Adrenal gland (tissue), 12 donors: Measurements from ENCODE around the gene SLC8A2. TPM values are rescaled to one million over a fixed set of nuclear protein-coding genes. Genes with fewer than 3 reads are reported as not detected.

ENCODE experiments used
- DNase-seq, 7 donors: peaks; one replicate each; pipeline ENCODE4 v3.0.0-alpha.2; 2019 to 2020
- H3K27ac ChIP-seq, 5 donors: fragments of 200-600 bp; sonication (generic) in 4 of 5; 1 replicate in 3 of 5; 2 replicates in 2 of 5; pipeline versions ENCODE4 v1.5.1 to v1.8.0; 2016 to 2020; ENCODE audit warnings: mild to moderate bottlenecking in 1 of 5
- H3K27me3 ChIP-seq: fragments of 200-600 bp; 2 replicates; pipeline ENCODE4 v1.8.0; 2021
- H3K36me3 ChIP-seq, 2 donors: fragments of 200-600 bp; replicated peaks in 1 of 2; 1 replicate in 1 of 2; 2 replicates in 1 of 2; pipeline versions ENCODE4 v1.5.1 to v1.8.0; 2018 to 2022
- H3K4me1 ChIP-seq, 2 donors: fragments of 200-600 bp; replicated peaks in 1 of 2; 1 replicate in 1 of 2; 2 replicates in 1 of 2; pipeline versions ENCODE4 v1.5.1 to v1.8.0; 2018 to 2021
- H3K4me3 ChIP-seq, 4 donors: fragments of 200-600 bp; sonication (generic) in 3 of 4; one replicate each; pipeline ENCODE4 v1.5.1; 2016 to 2018
- H3K9me3 ChIP-seq, 3 donors: fragments of 200-600 bp; sonication (generic) in 1 of 3; replicated peaks in 1 of 3; 1 replicate in 2 of 3; 2 replicates in 1 of 3; pipeline versions ENCODE4 v1.5.1 to v1.8.0; 2016 to 2021
- POLR2A ChIP-seq, 2 donors: fragments of 450-650 bp; IDR thresholded peaks; one replicate each; pipeline ENCODE4 v1.6.1; 2017; ENCODE audit warnings: antibody characterized with exemption in 2 of 2, mild to moderate bottlenecking in 2 of 2, moderate library complexity in 1 of 2
- whole genome bisulfite sequencing, 4 donors: extraction: QIAGEN DNeasy Blood & Tissue Kit in 2 of 4; methylation state at CpG; one replicate each; pipeline versions ENCODE4 v1.1.5 to v1.1.7; 2013 to 2017; 5-methylcytosine and 5-hydroxymethylcytosine counted together
- intact Hi-C, 2 donors: fragments of 100-400 bp; cut with DNase I; formaldehyde crosslinking; loops; one replicate each; pipeline versions ENCODE4 v1.14.1 to v1.15.0; 2022 to 2023
- polyA plus RNA-seq, 3 donors: library from polyadenylated mRNA; stranded (reverse); fragments of 200-250 nt in 2 of 3; fragments of 350-450 nt in 1 of 3; fragmentation: Illumina TruSeq in 1 of 3; extraction: RNeasy Lipid Tissue Mini Kit (QIAGEN cat#74804) in 1 of 3; gene quantifications; one replicate each; pipeline ENCODE4 v1.2.3, GENCODE V29; 2013 to 2014
- total RNA-seq, 9 donors: library from RNA; depleted of rRNA in 4 of 9; stranded (reverse); fragments of >200 nt in 4 of 9; fragments of 120-200 nt in 1 of 9; fragmentation: NEBNext Ultra II Directional in 1 of 9; extraction: Animal tissue kit (Norgen Biotek cat#: 25700) in 1 of 9; gene quantifications; one replicate each; pipeline versions ENCODE4 v1.1.0 to v1.2.4, GENCODE V29; 2013 to 2023
- TF ChIP-seq, protein P1 (sequence below), 6 experiments: fragments of 450-650 bp in 4 of 6; fragments of 200-600 bp in 2 of 6; sonication (generic) in 1 of 6; IDR thresholded peaks; 1 replicate in 5 of 6; 2 replicates in 1 of 6; pipeline versions ENCODE4 v1.5.1 to v1.8.0; 2016 to 2021; ENCODE audit warnings: antibody characterized with exemption in 6 of 6, mild to moderate bottlenecking in 2 of 6, moderate library complexity in 1 of 6
- donor health status: healthy with polysubstance abuse.
- donor health status: Bipolar disorder and iron deficiency.
- donor health status: DM: yes; HTN: yes; CAD: no.
- donor health status: DM: no; HTN: no; CAD: no.
- donor health status: DM: no; HTN: no; CAD: no.
- donor health status: DM: yes; HTN: yes; CAD: no.

Gene SLC8A2
- total and polyA plus RNA-seq, 12 donors, result 0.22 to 6.1 (median 3.0) TPM; not detected in 3

DNA sequence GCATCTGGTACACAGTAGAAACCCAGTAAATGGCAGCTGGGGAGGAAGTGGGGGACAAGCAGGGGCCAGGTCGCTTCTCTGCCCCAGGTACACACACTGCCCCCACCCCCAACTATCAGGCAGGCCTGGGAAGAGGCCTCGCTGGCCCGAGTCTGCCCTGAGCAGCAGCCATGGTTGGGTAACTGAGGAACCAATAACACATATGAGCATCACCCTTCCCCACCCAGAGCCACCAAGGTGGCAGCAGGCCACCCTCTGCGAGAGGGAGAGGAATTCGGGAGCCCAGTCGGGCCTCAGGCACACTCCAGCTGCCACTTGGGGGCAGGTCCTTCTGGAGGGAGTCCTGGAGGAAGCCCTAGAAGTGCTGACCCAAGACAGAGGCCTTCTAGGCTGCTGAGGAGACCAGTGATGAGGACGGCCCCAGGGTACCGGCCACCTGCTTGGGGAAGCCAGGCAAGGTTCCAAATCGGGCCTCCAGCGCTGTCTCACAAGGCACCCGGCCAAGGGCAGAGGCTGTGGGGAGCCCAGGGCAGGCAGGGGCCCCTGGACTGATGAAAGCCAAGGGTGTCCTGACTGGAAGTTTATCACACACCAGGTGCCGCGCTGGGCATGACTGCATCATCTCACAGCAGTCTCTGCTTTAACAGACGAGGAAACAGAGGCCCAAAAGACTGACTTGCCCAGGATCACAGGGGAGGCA, 26.3 kb upstream of the SLC8A2 start:
- Histone ChIP-seq H3K36me3 (peaks cover 0 to 72% of the 10 kb centered on the region in 2 donors), H3K4me1 (peaks cover 2 to 6% of the 10 kb centered on the region in 2 donors), H3K27ac (peak overlapping the region in 2 of 5 donors; percentile 22 to 34), H3K4me3 (no peak overlapping the region), H3K27me3 (no peaks in the 10 kb centered on the region), H3K9me3 (no peaks in the 10 kb centered on the region)
- intact Hi-C loops, result no loop called here
- peak in 4 of 7 donors; percentile 48 to 67 (median 56) for DNase-seq
- 60 to 67% (median 61%) methylated on average over 8 to 14 of the region's 14 CpGs for WGBS, 4 donors
- TF ChIP-seq, protein P1, sequence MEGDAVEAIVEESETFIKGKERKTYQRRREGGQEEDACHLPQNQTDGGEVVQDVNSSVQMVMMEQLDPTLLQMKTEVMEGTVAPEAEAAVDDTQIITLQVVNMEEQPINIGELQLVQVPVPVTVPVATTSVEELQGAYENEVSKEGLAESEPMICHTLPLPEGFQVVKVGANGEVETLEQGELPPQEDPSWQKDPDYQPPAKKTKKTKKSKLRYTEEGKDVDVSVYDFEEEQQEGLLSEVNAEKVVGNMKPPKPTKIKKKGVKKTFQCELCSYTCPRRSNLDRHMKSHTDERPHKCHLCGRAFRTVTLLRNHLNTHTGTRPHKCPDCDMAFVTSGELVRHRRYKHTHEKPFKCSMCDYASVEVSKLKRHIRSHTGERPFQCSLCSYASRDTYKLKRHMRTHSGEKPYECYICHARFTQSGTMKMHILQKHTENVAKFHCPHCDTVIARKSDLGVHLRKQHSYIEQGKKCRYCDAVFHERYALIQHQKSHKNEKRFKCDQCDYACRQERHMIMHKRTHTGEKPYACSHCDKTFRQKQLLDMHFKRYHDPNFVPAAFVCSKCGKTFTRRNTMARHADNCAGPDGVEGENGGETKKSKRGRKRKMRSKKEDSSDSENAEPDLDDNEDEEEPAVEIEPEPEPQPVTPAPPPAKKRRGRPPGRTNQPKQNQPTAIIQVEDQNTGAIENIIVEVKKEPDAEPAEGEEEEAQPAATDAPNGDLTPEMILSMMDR (IDR thresholded peaks at IDR 0.05), result no peak
- no peak for TF ChIP-seq POLR2A (IDR thresholded peaks at IDR 0.05)

DNA sequence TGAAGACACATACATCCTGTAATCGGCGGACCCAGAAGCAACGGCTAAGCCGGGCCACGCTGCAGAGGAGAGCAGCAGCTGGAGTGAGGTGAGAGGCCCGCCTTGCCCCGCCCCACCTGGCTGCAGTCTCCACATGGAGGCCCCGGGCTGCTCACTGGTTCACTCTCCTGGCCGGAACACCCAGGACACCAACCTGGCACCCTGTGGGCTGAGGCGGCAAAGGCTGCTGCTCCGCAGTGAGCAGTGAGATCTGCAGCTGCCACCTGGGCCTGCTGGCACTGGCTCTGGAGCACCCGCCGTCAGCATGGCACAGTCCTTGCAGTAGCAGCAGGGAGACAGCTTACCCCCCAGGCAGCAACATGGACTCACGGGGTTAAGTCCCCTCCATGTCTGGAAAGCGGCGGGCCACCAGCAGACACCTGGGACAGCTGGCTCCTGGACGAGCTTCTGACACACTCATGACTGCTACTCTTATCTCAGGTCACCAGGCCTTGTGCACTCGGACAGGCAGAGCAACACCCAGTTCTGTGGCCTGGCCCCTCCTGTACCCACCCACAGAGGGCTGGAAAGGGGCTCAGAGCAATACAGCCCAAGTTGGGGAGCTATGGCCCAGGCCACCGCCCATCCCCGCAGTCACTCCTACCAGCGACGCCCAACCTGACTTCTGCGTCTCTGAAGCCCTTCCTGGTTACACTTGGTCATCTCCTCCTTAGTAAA, 25.5 kb upstream of the SLC8A2 start:
- Histone ChIP-seq H3K27me3 (no peaks in the 10 kb centered on the region), H3K9me3 (no peaks in the 10 kb centered on the region), H3K27ac (peak overlapping the region in 1 of 5 donors; percentile 34), H3K4me1 (peaks cover 0 to 6% of the 10 kb centered on the region in 2 donors), H3K4me3 (no peak overlapping the region), H3K36me3 (peaks cover 0 to 72% of the 10 kb centered on the region in 2 donors)
- DNase-seq, result peak in 1 of 7 donors; percentile 76
- WGBS, 4 donors, result 82 to 91% (median 86%) methylated on average over 10 to 23 of the region's 23 CpGs
- intact Hi-C loops, result no loop called here
- no peak for TF ChIP-seq POLR2A (IDR thresholded peaks at IDR 0.05)
- TF ChIP-seq, protein P1 (IDR thresholded peaks at IDR 0.05), result no peak

DNA sequence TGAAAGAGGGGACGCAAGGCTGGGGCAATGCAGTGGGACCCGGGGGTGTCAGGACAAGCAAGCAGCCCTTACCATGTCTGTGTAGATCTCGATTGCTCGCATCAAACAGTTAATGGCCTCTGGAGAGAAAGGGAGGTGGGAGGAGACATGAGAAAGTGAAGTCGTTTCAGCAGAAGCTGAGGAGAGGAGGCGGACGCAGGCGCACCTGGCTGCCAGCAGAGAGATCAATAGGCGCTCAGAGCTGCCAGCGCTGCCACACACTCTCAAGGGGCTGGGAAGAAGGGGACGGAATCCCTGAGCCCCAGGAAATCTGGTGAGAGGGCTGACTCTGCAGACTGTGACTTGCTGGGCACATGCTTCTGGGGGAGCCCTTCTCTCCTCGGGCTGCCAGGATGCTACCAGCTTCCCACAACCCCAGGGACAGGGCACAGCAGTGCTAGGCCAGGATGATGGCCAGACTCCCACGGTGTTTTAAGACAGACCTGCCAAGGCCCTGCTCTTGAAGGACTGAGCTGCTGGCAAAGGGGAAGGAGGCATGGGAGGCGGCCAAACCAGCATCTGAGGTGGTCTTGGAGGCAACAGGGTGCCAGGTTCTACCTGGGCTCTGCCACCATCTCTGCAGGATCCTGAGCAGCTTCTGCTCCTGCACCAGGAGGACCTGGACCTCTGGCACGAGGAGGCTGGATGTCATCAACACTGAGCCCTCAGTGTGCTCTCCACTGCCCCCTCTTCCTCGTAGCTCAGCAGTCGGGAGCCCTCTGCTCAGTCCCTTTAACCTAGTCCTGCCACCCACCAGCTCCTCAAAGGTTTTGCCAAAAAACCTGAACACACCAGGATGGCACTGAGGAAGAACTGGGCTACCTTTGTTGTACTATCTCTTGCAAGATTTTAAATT, 24.0 kb upstream of the SLC8A2 start:
- intact Hi-C loops, result no loop called here
- no peak overlapping the region for H3K27ac ChIP-seq
- H3K4me3 ChIP-seq, result no peak overlapping the region
- H3K9me3 ChIP-seq, result no peaks in the 10 kb centered on the region
- H3K4me1 ChIP-seq, result peaks cover 0 to 6% of the 10 kb centered on the region in 2 donors
- no peak for DNase-seq
- no peak for TF ChIP-seq POLR2A (IDR thresholded peaks at IDR 0.05)
- TF ChIP-seq, protein P1 (IDR thresholded peaks at IDR 0.05), result no peak
- no peaks in the 10 kb centered on the region for H3K27me3 ChIP-seq
- WGBS, 4 donors, result 78 to 85% (median 81%) methylated on average over 13 to 17 of the region's 17 CpGs
- H3K36me3 ChIP-seq, result peaks cover 0 to 75% of the 10 kb centered on the region in 2 donors

DNA sequence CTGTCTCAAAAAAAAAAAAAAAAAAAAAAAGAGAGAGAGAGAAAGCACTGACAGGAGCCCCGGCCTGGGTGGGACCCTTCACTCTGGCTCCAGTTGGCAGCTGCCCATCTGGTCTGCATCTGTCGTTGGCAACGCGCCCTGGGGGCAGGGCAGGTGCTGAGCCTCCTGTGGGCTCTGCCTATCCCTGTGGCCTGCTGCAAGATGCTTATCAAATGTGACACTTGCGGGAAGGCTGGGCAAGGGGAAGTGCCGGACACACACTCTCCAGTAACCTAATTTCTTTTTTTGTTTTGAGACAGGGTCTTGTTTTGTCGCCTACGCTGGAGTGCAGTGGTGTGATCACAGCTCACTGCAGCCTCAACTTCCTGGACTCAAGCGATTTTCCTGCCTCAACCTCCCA, 23.0 kb upstream of the SLC8A2 start:
- Histone ChIP-seq H3K27me3 (no peaks in the 10 kb centered on the region), H3K27ac (peak overlapping the region in 1 of 5 donors; percentile 45), H3K4me1 (peaks cover 0 to 6% of the 10 kb centered on the region in 2 donors), H3K4me3 (no peak overlapping the region), H3K9me3 (no peaks in the 10 kb centered on the region), H3K36me3 (peaks cover 0 to 67% of the 10 kb centered on the region in 2 donors)
- intact Hi-C loops, result no loop called here
- WGBS, 4 donors, result 56 to 69% (median 65%) methylated on average over 9 of the region's 9 CpGs
- no peak for TF ChIP-seq POLR2A (IDR thresholded peaks at IDR 0.05)
- TF ChIP-seq, protein P1 (IDR thresholded peaks at IDR 0.05), result no peak
- DNase-seq, result peak in 1 of 7 donors; percentile 87
